ENCODE results near the gene FLYWCH1. TPM values are rescaled to one million over a fixed set of nuclear protein-coding genes. Genes with fewer than 3 reads are reported as not detected.

Gene FLYWCH1
- total RNA-seq, 2 experiments from 2014 or later: 26.1 to 61.9 TPM

DNA sequence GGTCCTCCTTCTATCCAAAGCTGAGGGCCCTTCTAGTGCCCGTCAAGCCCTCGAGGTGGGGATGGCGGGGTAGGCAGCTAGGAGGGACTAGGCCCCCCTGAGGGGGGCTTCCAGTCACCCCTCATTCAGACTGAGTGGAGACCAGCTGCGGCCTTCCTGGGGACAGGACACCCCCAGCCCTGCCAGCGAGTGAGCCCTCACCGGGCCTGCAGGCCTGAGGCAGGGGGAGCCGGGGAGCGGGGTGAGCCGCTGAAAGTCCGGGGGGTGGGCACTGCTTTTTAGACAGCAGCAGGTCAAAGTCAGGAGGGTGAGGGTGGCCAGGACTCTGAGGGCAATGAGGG is 43.7 kb downstream of the FLYWCH1 start:
- BruUV-seq (replicated peaks): no TSS peak

DNA sequence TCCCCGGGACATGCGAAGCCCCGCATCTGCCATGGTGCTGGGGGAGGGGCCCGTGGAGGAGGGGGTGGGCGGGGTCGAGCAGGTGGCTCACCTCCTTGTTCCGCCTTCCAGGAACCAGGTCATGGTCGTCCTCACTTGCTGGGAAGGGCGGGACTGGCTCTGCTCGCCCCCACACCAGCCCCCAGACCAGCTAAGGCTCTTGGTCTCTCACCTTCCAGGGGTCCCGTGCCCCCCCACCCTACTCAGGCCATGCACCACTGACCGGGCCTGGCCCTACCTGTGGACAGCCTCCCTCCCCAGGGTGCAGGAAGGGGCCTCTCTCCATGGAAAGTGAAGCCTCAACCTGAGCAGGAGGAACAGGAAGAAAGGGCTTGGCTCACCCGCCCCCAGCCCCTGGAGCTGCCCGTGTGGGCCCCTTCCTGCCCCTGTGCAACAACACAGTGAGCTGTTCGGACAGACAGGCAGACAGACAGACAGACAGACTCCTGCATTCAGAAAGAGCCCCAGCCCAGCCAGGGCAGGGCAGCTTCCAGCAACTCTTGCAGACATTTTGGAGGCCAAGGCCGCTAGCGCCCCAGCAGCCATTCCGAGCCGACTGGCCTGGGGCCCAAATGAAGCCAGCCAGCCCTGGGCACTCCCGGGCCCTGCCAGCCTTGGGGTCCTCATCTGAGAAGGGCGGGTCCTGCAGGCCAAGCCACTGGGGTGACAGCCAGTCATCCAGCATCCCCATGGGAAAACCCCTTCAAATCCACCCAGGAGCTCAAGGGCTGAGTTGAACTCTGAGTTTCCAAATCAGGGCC is 44.2 kb downstream of the FLYWCH1 start:
- Histone ChIP-seq H4K20me1 (ENCODE audit: insufficient read depth, low read length) (no peaks in the 10 kb centered on the region), H3K4me3 (ENCODE audit: low read depth, low read length, poor library complexity, severe bottlenecking) (no peak overlapping the region), H3K4me2 (ENCODE audit: low read length) (no peak overlapping the region), H3K27ac (ENCODE audit: low read depth, low read length, poor library complexity, severe bottlenecking) (no peak overlapping the region), H3K36me3 (ENCODE audit: insufficient read depth, low read length) (no peaks in the 10 kb centered on the region), H2AFZ (ENCODE audit: low read length) (no peak overlapping the region), H3K79me2 (ENCODE audit: insufficient read depth, low read depth, low read length) (no peaks in the 10 kb centered on the region), H3K9me2 (ENCODE audit: insufficient read depth, low read length) (no peaks in the 10 kb centered on the region), H3K9me3 (ENCODE audit: low read length) (no peaks in the 10 kb centered on the region), H3K4me1 (ENCODE audit: insufficient read depth, low read length, poor library complexity, severe bottlenecking) (peaks cover 56% of the 10 kb centered on the region)
- ChIA-PET CTCF (ENCODE audit: unreplicated experiment) (no interaction called here), POLR2A (interaction anchor here (0.7 kb wide), 1 partner anchor 727 kb away, joined by 3 read pairs; no protein-coding TSS in a partner anchor)
- BruUV-seq (replicated peaks): no TSS peak
- intact Hi-C loops (cut with micrococcal nuclease; ENCODE audit: unreplicated experiment): no loop called here
- DNase-seq (ENCODE audit: low spot score): no peak
- no peak for TF ChIP-seq EZH2phosphoT487 (IDR thresholded peaks at IDR 0.05; ENCODE audit: borderline replicate concordance, low read depth, low read length)
- TF ChIP-seq, protein P1, sequence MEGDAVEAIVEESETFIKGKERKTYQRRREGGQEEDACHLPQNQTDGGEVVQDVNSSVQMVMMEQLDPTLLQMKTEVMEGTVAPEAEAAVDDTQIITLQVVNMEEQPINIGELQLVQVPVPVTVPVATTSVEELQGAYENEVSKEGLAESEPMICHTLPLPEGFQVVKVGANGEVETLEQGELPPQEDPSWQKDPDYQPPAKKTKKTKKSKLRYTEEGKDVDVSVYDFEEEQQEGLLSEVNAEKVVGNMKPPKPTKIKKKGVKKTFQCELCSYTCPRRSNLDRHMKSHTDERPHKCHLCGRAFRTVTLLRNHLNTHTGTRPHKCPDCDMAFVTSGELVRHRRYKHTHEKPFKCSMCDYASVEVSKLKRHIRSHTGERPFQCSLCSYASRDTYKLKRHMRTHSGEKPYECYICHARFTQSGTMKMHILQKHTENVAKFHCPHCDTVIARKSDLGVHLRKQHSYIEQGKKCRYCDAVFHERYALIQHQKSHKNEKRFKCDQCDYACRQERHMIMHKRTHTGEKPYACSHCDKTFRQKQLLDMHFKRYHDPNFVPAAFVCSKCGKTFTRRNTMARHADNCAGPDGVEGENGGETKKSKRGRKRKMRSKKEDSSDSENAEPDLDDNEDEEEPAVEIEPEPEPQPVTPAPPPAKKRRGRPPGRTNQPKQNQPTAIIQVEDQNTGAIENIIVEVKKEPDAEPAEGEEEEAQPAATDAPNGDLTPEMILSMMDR (conservative IDR thresholded peaks at IDR 0.05; ENCODE audit: low read length): no peak

More for the DNA sequence above, 43.7 kb downstream of the FLYWCH1 start:
- TF ChIP-seq, protein P1 (conservative IDR thresholded peaks at IDR 0.05; ENCODE audit: low read length): no peak
- H3K9me3 ChIP-seq (ENCODE audit: low read length): no peaks in the 10 kb centered on the region
- H3K79me2 ChIP-seq (ENCODE audit: insufficient read depth, low read depth, low read length): no peaks in the 10 kb centered on the region
- no peak overlapping the region for H3K27ac ChIP-seq (ENCODE audit: low read depth, low read length, poor library complexity, severe bottlenecking)
- no peak overlapping the region for H3K4me3 ChIP-seq (ENCODE audit: low read depth, low read length, poor library complexity, severe bottlenecking)
- no peak for DNase-seq (ENCODE audit: low spot score)
- POLR2A ChIA-PET: no interaction called here
- intact Hi-C loops (cut with micrococcal nuclease; ENCODE audit: unreplicated experiment): no loop called here
- H3K4me2 ChIP-seq (ENCODE audit: low read length): no peak overlapping the region
- H3K9me2 ChIP-seq (ENCODE audit: insufficient read depth, low read length): no peaks in the 10 kb centered on the region
- peaks cover 50% of the 10 kb centered on the region for H3K4me1 ChIP-seq (ENCODE audit: insufficient read depth, low read length, poor library complexity, severe bottlenecking)
- CTCF ChIA-PET (ENCODE audit: unreplicated experiment): no interaction called here
- H3K36me3 ChIP-seq (ENCODE audit: insufficient read depth, low read length): no peaks in the 10 kb centered on the region
- H4K20me1 ChIP-seq (ENCODE audit: insufficient read depth, low read length): no peaks in the 10 kb centered on the region
- H2AFZ ChIP-seq (ENCODE audit: low read length): no peak overlapping the region

DNA sequence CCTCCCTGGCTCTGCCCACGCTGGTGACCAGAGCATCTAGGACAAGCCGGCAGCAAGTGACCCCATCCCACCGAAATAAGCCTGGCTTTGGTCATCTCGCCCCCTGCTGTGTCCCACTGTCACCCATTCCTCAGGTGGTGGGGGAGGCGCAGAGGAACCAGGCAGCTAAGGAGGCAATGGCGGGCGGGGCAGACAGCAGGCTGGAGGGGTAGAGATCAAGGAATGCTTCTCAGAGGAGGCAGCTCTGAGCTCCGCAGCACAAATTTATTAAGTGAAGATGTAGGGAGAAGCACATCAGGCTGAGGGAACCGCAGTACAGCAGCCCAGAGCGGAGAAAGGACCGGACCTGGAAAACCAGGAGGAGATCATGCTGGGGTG is 44.8 kb downstream of the FLYWCH1 start:
- no peak for DNase-seq (ENCODE audit: low spot score)
- intact Hi-C loops (cut with micrococcal nuclease; ENCODE audit: unreplicated experiment): no loop called here
- ChIA-PET CTCF (ENCODE audit: unreplicated experiment) (interaction anchor here (0.6 kb wide), 1 partner anchor 47 kb away, joined by 3 read pairs; no protein-coding TSS in a partner anchor), POLR2A (interaction anchor here (0.7 kb wide), 1 partner anchor 726 kb away, joined by 3 read pairs; no protein-coding TSS in a partner anchor)
- Histone ChIP-seq H3K36me3 (ENCODE audit: insufficient read depth, low read length) (no peaks in the 10 kb centered on the region), H3K4me3 (ENCODE audit: low read depth, low read length, poor library complexity, severe bottlenecking) (no peak overlapping the region), H4K20me1 (ENCODE audit: insufficient read depth, low read length) (no peaks in the 10 kb centered on the region), H3K79me2 (ENCODE audit: insufficient read depth, low read depth, low read length) (no peaks in the 10 kb centered on the region), H3K9me3 (ENCODE audit: low read length) (no peaks in the 10 kb centered on the region), H3K27ac (ENCODE audit: low read depth, low read length, poor library complexity, severe bottlenecking) (no peak overlapping the region), H3K9me2 (ENCODE audit: insufficient read depth, low read length) (no peaks in the 10 kb centered on the region), H2AFZ (ENCODE audit: low read length) (no peak overlapping the region), H3K4me2 (ENCODE audit: low read length) (no peak overlapping the region), H3K4me1 (ENCODE audit: insufficient read depth, low read length, poor library complexity, severe bottlenecking) (peaks cover 59% of the 10 kb centered on the region)
- no TSS peak for BruUV-seq (replicated peaks)
- no peak for TF ChIP-seq EZH2phosphoT487 (IDR thresholded peaks at IDR 0.05; ENCODE audit: borderline replicate concordance, low read depth, low read length)
- TF ChIP-seq, protein P1 (conservative IDR thresholded peaks at IDR 0.05; ENCODE audit: low read length): no peak

Measured in OCI-LY7 (cell line).